Stimulated activated CD4-positive, alpha-beta T cell treated with anti-CD3 and anti-CD28 coated beads, TNF-alpha, amount 100 ng/mL, for 48 hours (primary cell): Measurements from ENCODE around the gene ZNF79.

ENCODE experiments used
- DNase-seq, 3 donors: peaks; one replicate each; pipeline ENCODE4 v3.0.0-alpha.2; 2020; ENCODE audit warnings: low read depth in 3 of 3

Gene ZNF79

DNA sequence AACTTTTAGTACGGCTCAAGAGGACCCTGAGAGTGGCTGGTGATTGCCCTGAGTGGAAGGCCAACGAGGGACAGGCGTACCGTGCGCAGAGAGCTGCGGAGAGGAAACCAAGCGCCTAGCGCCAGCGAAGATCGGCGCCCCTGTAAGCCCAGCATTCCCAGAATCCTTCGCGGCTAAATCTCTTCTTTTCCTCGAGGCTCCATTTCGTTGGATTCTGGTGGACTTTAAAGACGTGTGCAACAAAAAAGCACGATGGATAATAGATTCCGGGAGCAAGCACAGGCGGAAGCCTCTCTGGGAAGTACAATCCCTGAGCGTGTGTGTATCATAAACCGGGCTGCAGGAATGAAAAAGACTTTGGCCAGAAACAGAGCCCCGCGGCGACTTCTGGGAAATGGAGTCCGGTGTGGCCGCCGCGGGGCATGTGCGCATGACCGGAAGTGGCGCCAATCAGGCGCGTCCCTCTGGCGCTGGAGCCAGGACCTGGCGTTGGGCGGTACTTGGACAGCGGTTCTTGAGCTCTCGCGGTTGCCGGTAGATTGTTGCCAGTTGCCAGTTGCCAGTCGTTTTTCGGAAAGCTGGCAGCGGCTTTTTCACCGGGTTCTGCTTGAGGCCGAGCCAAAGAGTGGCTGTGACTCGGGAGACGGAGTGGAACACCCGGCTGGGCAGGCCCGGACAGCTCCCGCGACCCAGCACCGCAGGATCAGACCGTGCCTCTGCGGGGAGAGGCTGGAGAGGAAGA is at the start of gene ZNF79:
TSS of gene ZNF79 (plus strand) at position 449 of the 742 bp plus-strand sequence. CDS start 406 bp downstream, outside the sequence.
- peak; percentile 84 to 91 (median 86) for DNase-seq

DNA sequence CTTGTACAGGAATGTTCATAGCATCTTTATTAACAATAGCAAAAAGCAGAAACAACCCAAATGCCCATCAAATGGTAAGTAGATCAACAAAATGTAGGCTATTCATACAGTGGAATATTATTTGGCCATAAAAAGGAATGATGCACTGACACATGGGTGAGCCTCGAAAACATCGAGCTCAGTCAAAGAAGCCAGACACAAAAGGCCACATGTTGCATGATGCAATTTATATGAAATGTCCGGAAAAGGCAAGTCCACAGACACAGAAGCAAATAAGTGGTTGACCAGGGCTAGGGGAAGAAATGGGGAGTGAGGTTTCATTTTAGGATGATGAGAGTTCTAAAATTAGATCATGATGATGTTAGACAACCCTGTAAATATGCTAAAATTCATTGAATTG is 43.7 kb upstream of the ZNF79 start:
- DNase-seq, result no peak

DNA sequence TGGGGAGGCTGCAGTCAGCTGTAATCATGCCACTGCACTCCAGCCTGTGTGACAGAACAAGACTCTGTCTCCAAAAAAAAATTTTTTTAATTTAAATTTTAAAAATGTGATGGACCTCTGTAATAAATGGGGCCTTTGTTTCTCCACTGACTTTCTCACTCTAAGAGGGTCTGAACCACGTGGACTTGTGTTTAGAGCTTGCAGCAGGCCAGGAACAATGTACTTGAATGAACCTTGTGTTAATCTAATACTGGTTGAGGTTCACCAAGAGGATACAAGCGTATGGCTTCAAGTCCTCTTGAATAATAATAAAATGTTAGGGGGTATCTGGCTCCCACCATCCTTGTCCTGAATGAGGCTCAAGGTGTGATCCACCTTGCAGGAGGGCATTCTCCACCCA is 41.6 kb upstream of the ZNF79 start:
- no peak for DNase-seq

DNA sequence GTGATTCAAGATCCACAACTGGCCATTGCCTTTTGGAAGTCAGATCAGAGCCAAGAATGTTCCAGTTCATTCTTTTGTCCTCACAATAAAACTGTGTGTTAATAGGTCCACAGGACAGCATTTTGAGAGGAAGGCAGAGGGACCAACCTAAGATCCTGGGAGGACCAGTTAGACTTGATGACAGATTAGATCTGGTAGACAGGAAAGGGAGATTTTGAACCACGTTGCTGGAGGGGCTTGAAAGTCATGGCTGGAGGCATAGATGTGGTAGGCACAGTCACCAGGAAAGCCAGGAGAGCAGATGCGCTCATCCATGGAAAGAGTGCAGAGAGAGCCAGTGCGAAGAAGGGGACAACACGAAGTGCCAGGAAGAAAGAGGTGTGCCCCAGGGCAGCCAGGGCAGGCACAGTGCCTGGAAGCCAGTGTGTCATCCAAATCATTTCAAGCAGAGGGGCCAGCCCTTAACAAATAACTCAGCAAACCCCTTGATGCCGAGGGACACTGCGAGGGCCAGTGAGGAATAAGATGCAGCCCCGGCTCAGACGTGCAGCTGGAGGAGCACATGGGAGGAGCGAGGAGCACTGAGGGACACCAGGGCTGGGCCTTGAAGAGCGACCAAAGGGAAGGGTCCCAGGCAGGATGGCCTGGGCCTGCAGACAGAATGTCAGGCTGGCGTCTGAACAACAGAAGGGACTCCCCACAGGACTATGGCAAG is 40.0 kb upstream of the ZNF79 start:
- DNase-seq, result no peak

DNA sequence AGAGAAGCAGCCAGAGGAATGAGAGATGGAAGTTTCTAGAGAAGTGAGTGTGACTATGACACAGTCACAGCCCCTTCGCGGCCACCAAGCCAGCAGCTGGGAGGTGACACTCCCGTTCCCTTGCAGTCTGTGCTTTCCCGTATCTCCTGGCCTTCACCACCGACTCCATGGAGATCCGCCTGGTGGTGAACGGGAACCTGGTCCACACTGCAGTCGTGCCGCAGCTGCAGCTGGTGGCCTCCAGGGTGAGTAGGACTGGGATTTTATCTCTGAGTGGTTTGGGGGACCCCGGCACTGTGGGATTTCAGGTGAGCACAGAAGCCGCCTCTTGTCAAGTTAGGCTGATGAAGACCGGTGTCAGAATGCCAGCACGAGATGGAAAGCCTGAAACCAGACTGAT is 39.3 kb upstream of the ZNF79 start:
- no peak for DNase-seq

DNA sequence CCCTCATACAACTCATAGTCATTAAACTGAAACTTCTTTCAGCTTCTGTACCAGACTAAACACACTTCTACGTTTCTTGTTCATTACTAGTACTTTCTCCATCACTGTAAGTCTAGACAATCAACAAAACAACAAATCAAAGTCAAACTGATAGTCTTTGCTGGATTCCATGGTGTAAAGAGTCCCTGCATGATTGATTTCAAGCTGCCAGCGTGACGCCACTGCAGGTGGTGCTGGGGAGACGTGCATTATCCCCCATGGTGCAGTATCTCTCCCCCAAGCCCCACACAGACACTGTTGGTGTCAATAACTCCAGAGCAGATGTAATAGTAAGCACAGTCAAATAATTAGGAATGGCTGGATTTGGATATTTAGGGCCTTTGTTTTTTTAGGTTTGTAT is 37.9 kb upstream of the ZNF79 start:
- DNase-seq, result no peak

DNA sequence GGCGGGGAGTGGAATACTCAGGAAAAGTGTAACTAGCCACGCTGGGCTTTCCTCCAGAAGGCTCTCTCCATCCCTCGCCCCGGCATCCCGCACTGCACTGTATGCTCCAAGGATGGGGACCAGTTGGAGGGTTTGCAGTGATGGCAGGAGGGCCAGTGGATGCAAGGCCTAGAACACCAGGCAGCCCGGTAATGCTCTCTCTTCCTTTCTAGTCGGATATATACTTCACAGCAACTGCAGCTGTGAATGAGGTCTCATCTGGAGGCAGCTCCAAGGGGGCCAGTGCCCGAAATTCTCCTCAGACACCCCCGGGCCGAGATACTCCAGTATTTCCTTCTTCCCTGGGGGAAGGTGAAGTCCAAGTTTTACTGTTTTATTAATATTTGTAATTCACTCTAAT is 37.2 kb upstream of the ZNF79 start:
- no peak for DNase-seq

DNA sequence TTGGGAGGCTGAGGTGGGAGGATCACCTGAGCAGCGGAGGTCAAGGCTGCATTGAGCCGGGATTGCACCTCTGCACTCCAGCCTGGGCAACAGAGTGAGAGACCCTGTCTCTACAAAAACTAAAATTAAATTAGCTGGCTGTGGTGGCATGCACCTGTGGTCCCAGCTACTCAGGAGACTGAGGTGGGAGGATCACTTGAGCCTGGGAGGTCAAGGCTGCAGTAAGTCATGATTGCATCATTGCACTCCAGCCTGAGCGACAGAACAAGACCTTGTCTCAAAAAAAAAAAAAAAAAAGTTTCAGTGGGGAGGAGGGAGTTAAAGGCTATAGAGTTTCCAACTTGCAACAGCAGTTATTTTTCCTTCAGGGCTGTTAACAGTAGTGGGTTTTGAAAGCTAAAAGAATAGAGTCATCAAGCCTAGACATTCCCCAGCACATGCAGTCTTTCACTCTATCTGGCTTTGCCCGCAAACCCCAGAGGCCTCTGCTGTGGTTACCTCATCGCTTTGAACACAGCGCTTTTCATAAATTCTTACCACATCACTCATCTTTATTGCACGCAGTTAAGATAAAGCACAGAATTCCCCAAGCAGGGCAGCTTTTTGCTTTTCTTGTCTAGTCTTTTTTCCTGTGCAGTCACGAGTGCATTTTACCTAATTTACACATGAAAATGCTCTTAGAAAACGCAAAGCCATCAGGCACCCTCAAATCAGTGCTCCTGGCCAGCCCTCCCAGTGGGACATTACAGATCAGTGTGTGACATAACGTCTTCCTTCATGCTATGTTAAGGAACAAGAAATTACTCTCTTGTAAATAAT is 35.9 kb upstream of the ZNF79 start:
- DNase-seq, result peak; percentile 57 to 74 (median 64)

DNA sequence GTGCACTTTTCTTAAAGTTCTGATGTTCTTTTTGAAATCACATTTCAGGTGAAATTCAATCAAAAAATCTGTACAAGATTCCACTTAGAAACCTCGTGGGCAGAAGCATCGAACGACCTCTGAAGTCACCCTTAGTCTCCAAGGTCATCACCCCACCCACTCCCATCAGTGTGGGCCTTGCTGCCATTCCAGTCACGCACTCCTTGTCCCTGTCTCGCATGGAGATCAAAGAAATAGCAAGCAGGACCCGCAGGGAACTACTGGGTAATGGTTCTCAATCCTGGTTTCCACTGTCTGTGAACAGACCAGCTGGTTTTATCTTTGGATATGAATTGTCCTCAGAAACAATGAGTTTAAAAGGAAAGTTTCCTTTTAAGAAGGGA is 35.3 kb upstream of the ZNF79 start:
- no peak for DNase-seq

DNA sequence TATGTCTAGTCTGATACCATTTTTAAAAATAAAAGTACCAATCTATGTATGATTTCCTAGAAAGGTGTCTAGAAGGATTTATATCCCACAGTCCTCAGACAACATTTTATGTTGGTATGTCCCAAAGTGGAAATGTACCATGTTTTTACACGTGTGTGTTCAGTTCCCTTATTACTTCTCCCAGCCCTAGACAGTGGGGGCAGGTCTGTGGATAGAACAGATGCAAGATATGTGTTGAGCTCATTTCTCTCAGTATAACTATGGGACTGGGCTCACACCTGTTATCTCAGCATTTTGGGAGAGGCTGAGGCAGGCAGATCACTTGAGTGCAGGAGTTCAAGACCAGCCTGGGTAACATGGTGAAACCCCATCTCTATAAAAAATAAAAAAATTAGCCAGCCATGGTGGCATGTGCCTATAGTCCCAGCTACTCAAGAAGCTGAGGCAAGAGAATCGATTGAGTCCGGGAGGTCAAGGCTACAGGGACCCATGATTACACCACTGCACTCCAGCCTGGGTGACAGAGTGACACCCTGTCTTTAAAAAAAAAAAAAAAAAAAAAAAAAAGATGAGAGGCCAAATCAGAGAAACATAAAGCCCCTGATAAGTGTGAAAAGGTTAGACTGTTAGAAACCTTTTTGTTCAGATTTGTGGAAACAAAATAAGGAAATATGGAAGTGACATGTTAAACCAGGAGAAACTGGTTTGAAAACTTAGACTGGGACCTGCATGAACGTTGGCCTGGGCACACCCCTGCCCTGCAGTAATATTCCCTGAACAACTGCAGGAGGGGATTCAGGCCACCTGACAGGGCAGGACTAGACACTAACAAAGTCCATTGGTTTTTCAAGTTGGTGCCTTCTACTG is 34.6 kb upstream of the ZNF79 start:
- no peak for DNase-seq

DNA sequence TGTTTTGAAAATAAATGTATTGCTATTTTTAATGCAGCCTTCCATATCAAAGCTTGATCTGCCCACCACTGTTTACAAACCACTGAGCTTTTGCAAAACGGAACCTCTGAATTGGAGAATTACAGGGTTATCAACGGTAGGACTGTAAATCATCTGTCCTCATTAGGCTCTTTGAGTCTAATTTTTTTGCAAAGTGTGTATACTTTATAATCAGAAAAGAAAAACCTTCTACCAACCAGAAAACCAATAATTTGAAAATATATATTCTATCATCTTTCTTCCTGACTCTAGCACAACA is 34.0 kb upstream of the ZNF79 start:
- DNase-seq, result no peak

DNA sequence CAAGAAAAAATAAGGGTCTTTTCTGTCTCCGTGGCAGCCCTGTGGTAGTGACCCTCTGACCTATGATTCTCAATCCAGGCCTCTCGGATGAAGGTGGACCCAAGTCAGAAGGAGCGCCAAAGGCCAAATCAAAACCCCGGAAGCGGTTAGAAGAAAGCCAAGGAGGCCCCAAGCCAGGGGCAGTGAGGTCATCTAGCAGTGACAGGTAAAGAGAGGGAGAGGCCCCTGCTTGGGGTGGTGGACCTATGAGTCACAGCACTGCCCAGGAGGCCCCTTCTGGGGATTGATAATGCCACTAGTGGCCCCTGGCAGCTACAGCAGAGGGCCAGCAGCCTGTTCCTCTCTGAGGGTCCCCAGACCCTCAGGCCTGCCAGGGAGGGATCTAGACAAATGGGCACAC is 33.6 kb upstream of the ZNF79 start:
- no peak for DNase-seq

DNA sequence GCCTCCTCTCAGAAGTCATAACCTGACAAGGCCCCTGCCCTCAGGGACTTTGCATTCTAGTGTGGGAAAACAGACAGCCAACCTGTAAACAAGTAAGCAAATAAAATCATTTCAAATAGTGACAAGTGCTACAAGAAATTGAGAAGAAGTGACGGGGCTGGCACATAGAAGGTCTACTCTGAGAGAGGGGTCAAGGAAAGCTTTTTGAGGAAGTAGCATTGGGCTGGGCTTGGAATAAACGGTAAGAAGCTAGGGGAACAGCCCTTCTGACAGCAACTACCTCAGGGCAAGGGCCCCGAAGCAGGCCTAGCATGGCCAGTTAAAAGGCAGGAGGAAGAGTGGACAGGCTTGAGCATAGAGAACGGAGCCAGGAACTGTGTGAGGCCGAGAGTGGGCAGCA is 32.0 kb upstream of the ZNF79 start:
- no peak for DNase-seq

DNA sequence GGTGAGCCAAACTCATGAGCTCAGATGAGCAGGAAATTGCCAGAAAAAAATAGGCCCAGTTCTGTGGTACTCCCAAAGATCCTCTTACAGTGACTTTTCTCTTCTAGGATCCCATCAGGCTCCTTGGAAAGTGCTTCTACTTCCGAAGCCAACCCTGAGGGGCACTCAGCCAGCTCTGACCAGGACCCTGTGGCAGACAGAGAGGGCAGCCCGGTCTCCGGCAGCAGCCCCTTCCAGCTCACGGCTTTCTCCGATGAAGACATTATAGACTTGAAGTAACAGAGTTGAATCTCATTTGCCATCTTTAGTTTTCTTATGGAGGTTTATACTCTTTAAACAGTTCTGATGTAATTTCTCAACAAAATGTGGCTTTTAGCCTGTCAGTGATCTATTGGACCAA is 31.2 kb upstream of the ZNF79 start:
- DNase-seq, result no peak

DNA sequence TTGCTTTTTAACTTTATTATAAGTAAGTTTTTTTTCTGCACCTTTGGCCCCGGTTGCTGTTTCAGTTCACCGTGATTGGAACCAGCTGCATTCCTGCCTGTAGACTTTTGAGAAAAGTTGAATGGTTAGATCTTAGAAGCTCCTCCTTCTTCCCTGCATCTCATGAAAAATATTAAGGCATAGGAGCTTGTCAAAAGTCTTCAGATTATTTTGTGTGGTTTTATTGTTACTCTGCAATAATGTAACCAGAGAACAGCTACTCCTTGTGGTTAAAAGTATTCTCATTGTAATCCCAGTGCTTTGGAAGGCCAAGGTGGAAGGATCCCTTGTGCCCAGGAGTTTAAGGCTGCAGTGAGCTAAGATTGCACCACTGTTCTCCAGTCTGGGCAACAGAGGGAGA is 30.5 kb upstream of the ZNF79 start:
- DNase-seq, result no peak

DNA sequence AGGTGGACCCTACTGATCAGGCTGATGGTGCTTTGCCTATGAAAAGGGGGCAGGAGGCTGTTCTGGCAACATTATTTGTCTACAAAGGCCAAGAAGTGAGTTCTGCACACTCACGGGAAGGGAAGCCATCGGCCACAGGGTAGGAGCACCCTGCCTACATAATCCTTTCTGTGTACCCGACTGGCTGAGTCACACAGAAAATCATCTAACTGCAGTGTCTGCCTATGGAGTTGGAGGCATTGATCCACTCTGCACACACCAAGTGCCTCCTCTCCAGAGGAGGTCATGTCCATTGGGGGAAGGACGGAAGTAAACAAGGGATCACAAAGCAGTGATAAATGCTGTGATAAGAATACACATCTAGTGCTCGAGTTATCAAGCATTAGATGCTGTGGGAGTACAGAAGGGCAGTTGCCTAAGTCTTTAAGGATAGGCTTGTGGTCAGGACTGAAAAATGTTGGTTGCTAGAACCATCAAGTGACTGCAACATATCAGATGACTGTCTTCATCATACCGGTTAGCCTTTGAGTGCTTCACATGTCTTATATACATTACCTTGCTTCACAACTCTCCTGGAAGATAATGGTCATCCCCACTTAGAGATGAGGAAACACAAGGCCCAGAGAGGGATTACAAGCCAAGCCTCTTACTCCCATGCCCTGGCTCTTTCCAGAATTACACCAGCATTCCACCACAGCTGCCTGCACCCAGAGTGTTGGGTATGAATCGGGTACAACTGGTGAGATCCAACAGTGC is 28.5 kb upstream of the ZNF79 start:
- DNase-seq, result no peak

DNA sequence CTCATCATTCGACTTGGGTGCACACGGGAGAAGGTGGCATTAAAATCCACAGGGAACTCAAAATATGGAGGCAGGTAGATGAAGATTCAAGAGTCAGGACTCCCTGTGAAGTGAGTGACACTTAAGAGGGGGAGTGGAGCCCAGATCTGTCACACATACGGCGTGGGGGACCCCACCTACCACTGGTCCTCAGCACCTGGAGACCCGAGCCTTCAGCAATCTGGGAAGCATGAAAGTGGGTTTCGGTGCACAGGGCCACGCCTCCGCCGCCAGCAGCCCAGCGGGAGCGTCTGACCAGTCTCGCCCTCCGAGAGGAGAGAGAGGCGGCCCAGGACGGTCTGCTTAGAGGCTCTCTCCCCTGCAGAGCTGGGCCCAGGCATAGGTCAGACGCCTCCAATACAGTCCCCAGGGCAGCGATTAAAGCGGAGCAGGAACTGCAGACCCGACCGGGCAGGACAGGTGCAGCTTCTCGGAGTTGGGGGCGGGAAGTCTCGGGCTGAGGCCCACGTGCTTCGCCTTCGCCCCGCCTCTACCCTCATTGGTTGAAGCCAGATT is 27.9 kb upstream of the ZNF79 start:
- DNase-seq, result no peak

DNA sequence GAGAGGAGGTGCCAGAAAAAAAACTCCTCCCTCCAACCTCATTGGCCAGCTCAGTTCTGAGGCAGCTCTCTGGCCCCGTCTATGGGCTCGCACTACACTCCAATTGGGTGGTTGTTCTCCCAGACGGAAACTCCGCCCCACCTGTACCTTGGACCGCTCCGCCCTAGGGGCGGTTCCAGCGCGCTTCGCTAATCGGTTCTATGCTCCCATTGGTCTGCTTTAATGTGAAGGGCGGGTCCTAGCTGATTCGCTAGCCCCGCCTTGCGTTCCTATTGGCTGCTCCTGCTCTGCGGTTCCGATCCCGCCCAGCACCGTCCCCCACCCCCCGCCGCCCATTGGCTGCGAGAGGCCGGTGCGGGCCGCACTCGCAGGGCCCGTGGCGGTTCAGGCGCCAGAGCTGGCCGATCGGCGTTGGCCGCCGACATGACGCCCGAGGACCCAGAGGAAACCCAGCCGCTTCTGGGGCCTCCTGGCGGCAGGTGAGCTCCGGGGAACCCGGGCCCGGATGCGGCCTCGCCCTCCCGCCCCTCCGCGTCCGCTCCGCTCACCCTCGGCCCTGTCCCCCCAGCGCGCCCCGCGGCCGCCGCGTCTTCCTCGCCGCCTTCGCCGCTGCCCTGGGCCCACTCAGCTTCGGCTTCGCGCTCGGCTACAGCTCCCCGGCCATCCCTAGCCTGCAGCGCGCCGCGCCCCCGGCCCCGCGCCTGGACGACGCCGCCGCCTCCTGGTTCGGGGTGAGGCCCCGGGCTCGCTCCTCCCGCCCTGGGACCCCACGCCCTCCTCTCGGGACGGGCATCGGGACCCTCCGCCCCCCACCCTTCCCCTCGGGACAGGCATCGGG is 27.2 kb upstream of the ZNF79 start, which contains the start of gene SLC2A8:
TSS of gene SLC2A8 (plus strand) at position 362 of the 838 bp plus-strand sequence. CDS start at position 424, 62 bp downstream.
- DNase-seq, result peak; percentile 69 to 91 (median 85)

DNA sequence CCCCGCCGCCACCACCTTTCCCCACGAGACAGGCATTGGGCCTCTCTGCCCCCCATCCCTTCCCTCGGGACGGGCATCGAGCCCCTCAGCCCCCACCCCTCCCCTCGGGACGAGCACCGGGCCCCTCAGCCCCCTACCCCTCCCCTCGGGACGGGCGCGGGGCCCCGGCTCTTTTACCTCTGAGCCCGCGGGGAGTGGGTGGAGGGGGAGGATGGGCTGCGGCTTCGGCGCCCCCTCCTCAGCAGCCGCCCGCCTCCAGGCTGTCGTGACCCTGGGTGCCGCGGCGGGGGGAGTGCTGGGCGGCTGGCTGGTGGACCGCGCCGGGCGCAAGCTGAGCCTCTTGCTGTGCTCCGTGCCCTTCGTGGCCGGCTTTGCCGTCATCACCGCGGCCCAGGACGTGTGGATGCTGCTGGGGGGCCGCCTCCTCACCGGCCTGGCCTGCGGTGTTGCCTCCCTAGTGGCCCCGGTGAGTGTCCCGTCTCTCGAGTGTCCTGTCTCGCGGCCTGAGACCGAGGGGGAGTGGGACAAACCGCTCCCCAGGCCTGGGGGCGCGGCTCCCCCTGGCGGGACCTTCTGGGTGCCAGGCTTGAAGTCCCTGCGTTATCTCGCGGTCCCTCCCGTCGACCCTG is 26.4 kb upstream of the ZNF79 start:
- peak in 1 of 3 donors; percentile 20 for DNase-seq
